DOHH2 (cell line): ENCODE measurements around the gene MIPOL1.

Experiments
- H3F3A ChIP-seq: fragments of 200-600 bp; sonication (generic), shearing (Covaris generic); 2 replicates; pipeline ENCODE4 v1.6.0; 2016; ENCODE audit warnings: antibody characterized with exemption, mild to moderate bottlenecking; ENCODE audit not compliant: control insufficient read depth, insufficient read depth
- H3K27ac ChIP-seq: fragments of 200-600 bp; sonication (generic); 2 replicates; pipeline ENCODE4 v1.5.1; 2014; ENCODE audit warnings: low read depth, mild to moderate bottlenecking, low read length, moderate library complexity
- H3K27me3 ChIP-seq: fragments of 200-600 bp; sonication (generic); 2 replicates; pipeline ENCODE4 v1.6.1; 2014; ENCODE audit warnings: mild to moderate bottlenecking, low read length, mixed read lengths; ENCODE audit not compliant: control insufficient read depth
- H3K36me3 ChIP-seq: fragments of 200-600 bp; sonication (generic); 2 replicates; pipeline ENCODE4 v1.6.1; 2014; ENCODE audit warnings: mild to moderate bottlenecking, low read length, moderate library complexity, mixed read lengths; ENCODE audit not compliant: control insufficient read depth
- H3K4me1 ChIP-seq: fragments of 200-600 bp; sonication (generic); 2 replicates; pipeline ENCODE4 v1.6.1; 2014; ENCODE audit warnings: mild to moderate bottlenecking, low read length, mixed read lengths; ENCODE audit not compliant: control insufficient read depth
- H3K4me2 ChIP-seq: fragments of 200-600 bp; sonication (generic); 2 replicates; pipeline ENCODE4 v1.6.0; 2014; ENCODE audit warnings: mild to moderate bottlenecking, low read length, moderate library complexity
- H3K4me3 ChIP-seq: fragments of 200-600 bp; sonication (generic); 2 replicates; pipeline ENCODE4 v1.5.1; 2014; ENCODE audit warnings: mild to moderate bottlenecking, low read length, mixed read lengths
- H3K79me2 ChIP-seq: fragments of 200-600 bp; sonication (generic); 2 replicates; pipeline ENCODE4 v1.6.1; 2014; ENCODE audit warnings: mild to moderate bottlenecking, low read length, mixed read lengths; ENCODE audit not compliant: control insufficient read depth
- H3K9me2 ChIP-seq: fragments of 200-600 bp; sonication (generic); replicated peaks from 2 replicates; pipeline ENCODE4 v1.6.1; 2014; ENCODE audit warnings: mild to moderate bottlenecking, low read length, mixed read lengths; ENCODE audit not compliant: control insufficient read depth
- H3K9me3 ChIP-seq: fragments of 200-600 bp; sonication (generic); 2 replicates; pipeline ENCODE4 v1.6.1; 2014; ENCODE audit warnings: antibody characterized with exemption, low read length, mixed read lengths; ENCODE audit not compliant: control insufficient read depth, insufficient read depth
- H4K20me1 ChIP-seq: fragments of 200-600 bp; sonication (generic); 2 replicates; pipeline ENCODE4 v1.6.0; 2014; ENCODE audit warnings: low read depth, mild to moderate bottlenecking, antibody characterized with exemption, low read length, moderate library complexity; ENCODE audit not compliant: control insufficient read depth, insufficient read depth
- EZH2phosphoT487 ChIP-seq: fragments of 200-600 bp; sonication (generic); IDR thresholded peaks from 2 replicates; pipeline ENCODE4 v1.6.1; 2017; ENCODE audit warnings: borderline replicate concordance, mild to moderate bottlenecking, antibody characterized with exemption, low read length, moderate library complexity, mixed read lengths
- TF ChIP-seq, protein P1 (sequence below): fragments of 200-600 bp; sonication (generic); IDR thresholded peaks from one replicate; pipeline ENCODE4 v1.5.1; 2014; ENCODE audit warnings: antibody characterized with exemption, mild to moderate bottlenecking, low read depth, low read length; ENCODE audit not compliant: poor library complexity, severe bottlenecking

The MIPOL1 gene

DNA sequence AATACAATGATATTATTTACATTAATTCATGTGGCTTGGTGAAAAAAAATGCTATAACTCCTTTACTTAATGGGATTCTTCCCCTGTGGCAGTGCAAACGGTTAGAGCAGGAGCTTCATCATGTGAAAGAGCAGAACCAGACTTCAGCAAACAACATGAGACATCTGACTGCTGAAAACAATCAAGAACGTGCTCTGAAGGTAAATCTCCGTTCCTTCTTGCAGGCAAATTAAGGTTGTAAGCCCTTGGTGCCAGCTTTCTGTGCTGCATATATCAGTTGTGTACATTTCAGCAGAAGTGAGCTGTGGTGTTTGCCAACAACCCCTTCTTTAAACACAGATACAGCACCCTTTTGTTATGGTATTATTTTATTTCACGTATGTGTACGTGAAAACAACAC lies 171.7 kb downstream of the MIPOL1 start:
- no peaks in the 10 kb centered on the region for H3K27me3 ChIP-seq
- no peak overlapping the region for H3K4me3 ChIP-seq
- H3K79me2 ChIP-seq: no peaks in the 10 kb centered on the region
- TF ChIP-seq, protein P1, sequence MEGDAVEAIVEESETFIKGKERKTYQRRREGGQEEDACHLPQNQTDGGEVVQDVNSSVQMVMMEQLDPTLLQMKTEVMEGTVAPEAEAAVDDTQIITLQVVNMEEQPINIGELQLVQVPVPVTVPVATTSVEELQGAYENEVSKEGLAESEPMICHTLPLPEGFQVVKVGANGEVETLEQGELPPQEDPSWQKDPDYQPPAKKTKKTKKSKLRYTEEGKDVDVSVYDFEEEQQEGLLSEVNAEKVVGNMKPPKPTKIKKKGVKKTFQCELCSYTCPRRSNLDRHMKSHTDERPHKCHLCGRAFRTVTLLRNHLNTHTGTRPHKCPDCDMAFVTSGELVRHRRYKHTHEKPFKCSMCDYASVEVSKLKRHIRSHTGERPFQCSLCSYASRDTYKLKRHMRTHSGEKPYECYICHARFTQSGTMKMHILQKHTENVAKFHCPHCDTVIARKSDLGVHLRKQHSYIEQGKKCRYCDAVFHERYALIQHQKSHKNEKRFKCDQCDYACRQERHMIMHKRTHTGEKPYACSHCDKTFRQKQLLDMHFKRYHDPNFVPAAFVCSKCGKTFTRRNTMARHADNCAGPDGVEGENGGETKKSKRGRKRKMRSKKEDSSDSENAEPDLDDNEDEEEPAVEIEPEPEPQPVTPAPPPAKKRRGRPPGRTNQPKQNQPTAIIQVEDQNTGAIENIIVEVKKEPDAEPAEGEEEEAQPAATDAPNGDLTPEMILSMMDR: no peak
- no peak for TF ChIP-seq EZH2phosphoT487
- no peak overlapping the region for H3K4me2 ChIP-seq
- H3K36me3 ChIP-seq: no peaks in the 10 kb centered on the region
- no peaks in the 10 kb centered on the region for H3K9me2 ChIP-seq
- H3K4me1 ChIP-seq: no peaks in the 10 kb centered on the region
- H3K9me3 ChIP-seq: no peaks in the 10 kb centered on the region
- H4K20me1 ChIP-seq: no peaks in the 10 kb centered on the region
- H3F3A ChIP-seq: no peaks in the 10 kb centered on the region
- H3K27ac ChIP-seq: no peak overlapping the region

GRCh38 chr14:37375566-37375965 lies 177.8 kb downstream of the MIPOL1 start:
- no peaks in the 10 kb centered on the region for H4K20me1 ChIP-seq
- TF ChIP-seq EZH2phosphoT487: no peak
- TF ChIP-seq, protein P1: no peak
- H3K4me1 ChIP-seq: no peaks in the 10 kb centered on the region
- H3K4me3 ChIP-seq: no peak overlapping the region
- no peak overlapping the region for H3K27ac ChIP-seq
- no peaks in the 10 kb centered on the region for H3K9me3 ChIP-seq
- no peaks in the 10 kb centered on the region for H3K9me2 ChIP-seq
- no peaks in the 10 kb centered on the region for H3K27me3 ChIP-seq
- H3F3A ChIP-seq: no peaks in the 10 kb centered on the region
- no peaks in the 10 kb centered on the region for H3K79me2 ChIP-seq
- H3K36me3 ChIP-seq: no peaks in the 10 kb centered on the region
- no peak overlapping the region for H3K4me2 ChIP-seq

DNA sequence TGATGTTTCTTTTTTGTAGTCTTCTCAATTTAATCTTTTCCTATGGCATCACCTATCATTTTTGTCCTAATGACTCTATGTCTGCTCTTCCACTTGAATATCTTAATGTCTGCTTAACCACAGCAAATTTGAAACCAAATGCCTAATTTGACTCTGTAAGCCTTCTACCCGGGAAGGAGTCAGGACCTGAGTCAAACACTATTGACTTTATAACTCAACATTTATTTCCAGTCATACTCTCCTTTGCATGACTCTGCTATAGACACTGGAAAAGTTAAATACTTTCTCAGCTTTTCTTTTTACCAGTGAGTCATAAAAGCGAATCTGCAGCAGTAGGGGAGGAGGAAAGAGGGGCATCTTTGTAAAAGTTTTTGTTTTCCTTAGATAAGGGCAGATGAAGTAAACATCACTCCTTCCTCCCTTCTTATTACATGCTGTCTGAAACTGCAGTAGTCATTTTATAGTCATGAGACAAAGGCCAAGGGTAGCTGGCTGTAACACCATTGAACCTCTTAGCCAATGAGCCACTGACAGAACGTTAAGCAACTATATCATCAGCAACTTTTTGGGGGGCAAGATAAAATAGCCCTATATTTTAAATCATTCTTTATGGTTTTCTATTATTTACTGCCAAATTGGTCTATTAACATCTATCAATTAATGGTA lies 179.3 kb downstream of the MIPOL1 start:
- H3K9me2 ChIP-seq: no peaks in the 10 kb centered on the region
- no peaks in the 10 kb centered on the region for H3F3A ChIP-seq
- H3K27ac ChIP-seq: no peak overlapping the region
- no peak overlapping the region for H3K4me2 ChIP-seq
- no peaks in the 10 kb centered on the region for H4K20me1 ChIP-seq
- no peaks in the 10 kb centered on the region for H3K27me3 ChIP-seq
- H3K9me3 ChIP-seq: no peaks in the 10 kb centered on the region
- H3K4me1 ChIP-seq: no peaks in the 10 kb centered on the region
- TF ChIP-seq, protein P1: no peak
- TF ChIP-seq EZH2phosphoT487: no peak
- H3K36me3 ChIP-seq: no peaks in the 10 kb centered on the region
- H3K4me3 ChIP-seq: no peak overlapping the region
- H3K79me2 ChIP-seq: no peaks in the 10 kb centered on the region
